Measurements from ENCODE around the gene LGR6.

- TF ChIP-seq CTCF (IDR thresholded peaks at IDR 0.05): no peak
- no peak for TF ChIP-seq POLR2A (IDR thresholded peaks at IDR 0.05)
These were observed 70.0 kb downstream of the LGR6 start for GRCh38 chr1:202263628-202264027.

Measured in suprapubic skin (tissue), 3 donors.